HG03097 (cell line): ENCODE results near the gene MIB2.
A peak's percentile ranks its signal among the peaks of the same experiment; 100 is the strongest.
"Not testable (repeated sequence)": the region's sequence is repeated elsewhere in the genome, so short reads cannot be mapped to it uniquely, and the experiment has no call there.

Experiments used
- ATAC-seq: cut with Tn5 transposase; IDR thresholded peaks from one replicate; pipeline ENCODE4 v1.9.1; 2021; ENCODE audit not compliant: unreplicated experiment, low FRiP score

The MIB2 gene

DNA sequence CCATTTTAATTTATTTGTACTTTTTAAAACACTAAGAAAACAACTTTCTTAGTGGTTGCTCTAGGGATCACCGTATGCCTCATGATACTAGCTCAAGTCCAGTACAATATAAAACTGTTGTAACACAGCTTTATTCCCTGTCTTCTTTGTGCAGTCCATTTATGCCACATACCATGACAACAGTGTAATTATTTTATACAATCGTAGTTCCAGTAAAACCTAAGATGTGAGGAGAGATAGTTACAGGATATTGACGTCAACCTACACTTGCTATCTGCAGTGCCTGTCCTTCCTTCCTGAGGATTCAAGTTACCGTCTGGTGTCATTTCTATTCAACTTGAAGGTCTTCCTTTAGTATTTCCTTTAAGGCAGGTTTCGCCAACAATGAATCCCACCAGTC is 31.0 kb downstream of the MIB2 start:
- ATAC-seq = not testable (repeated sequence)

DNA sequence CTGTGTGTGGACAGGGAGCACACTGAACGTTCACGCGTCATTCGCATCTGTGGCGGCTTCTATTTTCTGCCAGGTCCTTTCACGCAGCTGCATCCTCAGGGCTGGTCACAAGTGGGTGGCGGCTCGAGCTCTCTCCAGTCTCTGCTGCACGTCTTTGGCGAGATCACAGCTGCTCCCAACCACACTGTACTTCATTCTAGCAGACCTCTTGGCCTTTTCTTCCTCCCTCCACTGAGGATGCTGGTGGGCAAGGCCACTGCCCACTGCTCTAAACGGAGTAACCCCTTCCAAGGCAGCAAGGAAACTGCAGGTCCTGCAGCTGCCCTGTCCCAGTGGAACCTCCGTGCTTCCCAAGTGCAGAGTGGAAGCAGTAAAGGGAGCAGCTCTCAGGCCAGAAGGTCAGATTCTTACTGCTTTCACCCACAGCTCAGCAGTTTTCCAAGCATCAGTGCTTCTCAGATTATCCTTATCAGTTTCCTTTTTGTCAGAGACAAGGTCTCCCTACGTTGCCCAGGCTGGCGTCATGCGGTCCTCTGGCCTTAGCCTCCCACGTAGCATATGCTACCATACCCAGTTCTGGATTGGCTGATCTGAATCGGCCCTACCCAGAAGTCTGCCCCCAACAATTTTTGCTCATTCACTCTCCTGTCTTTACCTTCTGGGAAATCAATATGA is 32.4 kb downstream of the MIB2 start:
- ATAC-seq = not testable (repeated sequence)

DNA sequence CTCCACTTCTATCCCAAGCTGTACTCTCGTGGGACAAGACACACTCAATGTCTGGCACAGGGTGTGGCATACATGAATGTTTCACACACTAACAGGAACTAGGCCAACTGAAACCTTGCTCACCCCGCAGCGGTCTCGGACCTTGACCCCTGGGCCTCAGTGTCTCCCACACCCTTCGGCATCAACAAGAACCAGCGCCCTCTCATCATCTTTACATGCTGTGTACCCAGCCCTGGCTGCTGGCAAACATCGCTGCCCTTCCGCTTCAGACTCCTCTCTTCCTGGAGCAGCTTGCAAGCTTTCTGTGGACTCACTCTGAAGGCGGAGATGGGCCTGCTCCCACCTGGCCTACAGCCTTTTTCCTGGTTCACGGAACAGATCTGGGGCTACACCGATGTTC is 33.0 kb downstream of the MIB2 start:
- ATAC-seq = not testable (repeated sequence)

GRCh38 chr1:1658583-1659549 is 43.6 kb downstream of the MIB2 start, which contains the start of gene CDK11B:
Gene CDK11B (minus strand): TSS chr1:1659004. CDS start chr1:1657485, 1,519 bp downstream.
- peak; percentile 93 for ATAC-seq

DNA sequence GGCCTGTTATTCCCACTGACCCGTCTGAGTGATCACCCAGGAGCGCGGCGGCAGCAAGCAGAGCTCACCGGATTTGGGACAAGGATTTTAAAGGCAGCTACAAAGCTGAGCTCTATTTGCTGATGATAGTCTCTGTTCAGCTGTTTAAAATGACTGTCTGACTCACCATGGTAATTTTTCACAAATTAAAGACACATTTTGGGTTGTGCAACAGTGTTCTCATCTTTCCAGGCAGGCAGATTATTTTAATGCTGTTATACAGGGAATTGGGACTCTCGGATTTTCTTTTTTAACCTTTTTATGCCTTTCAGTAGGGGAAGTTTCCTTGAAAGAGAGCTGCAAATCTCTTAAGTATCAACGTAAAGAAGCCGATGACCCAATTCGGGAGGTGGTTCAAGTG is 47.1 kb downstream of the MIB2 start:
- not testable (repeated sequence) for ATAC-seq

DNA sequence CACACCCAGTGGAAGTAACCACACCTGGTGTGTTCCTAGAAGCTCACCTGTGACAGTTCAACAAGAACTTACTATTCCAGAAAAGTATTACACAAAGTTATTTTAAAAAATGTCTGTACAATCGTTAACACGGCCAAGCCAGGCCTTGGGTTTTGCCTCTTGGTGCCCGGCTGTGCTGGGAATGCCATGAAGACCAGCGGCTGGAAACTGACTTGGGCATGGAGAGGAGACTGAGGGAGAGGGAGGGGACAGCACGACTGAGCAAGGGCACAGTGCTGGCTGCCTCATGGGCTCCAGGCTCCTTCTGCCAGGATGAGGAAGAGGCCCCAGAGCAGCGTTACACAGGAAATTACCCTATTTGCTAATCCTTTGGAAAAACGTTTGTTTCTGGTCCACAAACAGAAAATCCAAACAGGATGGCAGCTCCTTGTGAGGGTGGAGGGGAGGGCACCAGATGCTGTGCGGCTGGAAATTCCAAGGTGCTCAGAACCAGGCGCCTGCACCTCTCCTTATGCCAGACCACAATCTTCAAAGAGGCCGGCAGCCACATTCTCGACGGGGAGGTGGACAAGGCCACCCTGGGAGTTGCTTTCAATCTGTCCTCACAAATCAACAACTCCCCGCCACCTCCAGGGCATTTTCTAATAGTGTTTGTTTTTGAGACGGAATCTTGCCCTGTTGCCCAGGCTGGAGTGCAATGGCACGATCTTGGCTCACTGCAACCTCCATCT is 47.7 kb downstream of the MIB2 start:
- not testable (repeated sequence) for ATAC-seq

- ATAC-seq = not testable (repeated sequence)
Measured at GRCh38 chr1:1664318-1664717, 49.0 kb downstream of the MIB2 start.

- no peak for ATAC-seq
Measured at GRCh38 chr1:1664941-1665814, 49.9 kb downstream of the MIB2 start.

DNA sequence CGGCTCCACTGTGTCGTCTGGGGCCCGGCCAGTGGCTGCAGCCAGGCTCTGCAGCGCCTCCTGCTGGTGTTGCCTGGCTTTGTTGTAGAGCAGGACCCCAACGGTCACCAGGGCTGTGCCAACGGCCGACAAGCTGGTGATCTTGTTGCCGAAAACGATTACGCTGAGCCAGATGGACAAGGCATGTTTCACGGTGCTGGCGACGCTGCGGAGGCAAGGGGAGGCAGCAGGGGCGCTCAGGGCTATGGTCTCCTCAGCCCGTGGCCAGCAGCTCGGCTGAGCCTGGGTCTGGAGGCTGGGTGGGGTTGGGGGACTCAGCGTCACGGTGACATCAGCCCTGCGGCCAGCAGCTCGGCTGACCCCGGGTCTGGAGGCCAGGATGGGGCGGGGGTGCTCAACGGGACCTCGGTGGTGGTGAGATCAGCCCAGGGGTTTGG is 50.5 kb downstream of the MIB2 start:
- ATAC-seq = no peak

- no peak for ATAC-seq
Measured at GRCh38 chr1:1666526-1666925, 51.2 kb downstream of the MIB2 start.

DNA sequence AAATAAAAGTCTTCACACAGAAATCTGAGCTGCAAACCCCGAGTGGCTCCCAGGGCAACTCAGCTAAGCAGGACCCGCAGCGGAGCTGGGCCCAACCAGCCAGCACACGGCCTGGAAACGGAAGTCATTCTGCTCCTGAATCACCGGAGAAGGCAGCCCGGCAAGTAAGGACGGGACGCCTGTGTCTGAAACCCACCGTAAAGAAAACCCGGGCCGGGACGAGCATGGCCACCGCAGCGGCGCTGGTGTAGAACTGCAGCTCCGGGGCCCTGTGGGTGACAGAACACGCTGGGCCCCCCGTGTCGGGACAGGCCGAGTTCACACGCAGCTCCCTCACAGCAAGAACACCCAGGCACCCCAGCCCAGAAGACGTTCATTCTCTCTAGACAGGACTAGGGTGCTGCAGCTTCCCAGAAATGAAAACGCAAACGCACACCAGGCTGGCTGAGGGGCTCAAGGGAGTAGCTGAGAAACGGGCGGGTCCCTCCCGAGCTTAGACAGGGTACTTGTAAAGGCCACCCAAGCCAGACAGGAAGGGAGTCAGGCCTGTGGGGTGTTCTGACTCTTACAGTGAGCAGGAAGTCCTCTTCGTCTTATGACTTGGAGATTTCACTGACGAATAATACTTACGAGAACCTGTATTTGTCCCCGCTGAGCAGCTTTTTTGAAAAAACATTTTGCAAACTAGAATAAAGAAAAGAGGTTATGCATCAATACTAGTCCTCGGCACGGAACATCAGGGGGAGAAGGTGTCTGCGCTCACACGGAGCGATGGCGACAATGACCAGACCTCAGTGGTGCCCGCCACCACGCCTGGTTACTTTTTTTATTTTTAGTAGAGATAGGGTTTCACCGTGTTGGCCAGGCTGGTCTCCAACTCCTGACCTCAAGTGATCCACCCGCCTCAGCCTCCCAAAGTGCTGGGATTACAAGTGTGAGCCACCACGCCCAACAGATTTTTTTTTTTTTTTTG is 54.5 kb downstream of the MIB2 start:
- no peak for ATAC-seq

DNA sequence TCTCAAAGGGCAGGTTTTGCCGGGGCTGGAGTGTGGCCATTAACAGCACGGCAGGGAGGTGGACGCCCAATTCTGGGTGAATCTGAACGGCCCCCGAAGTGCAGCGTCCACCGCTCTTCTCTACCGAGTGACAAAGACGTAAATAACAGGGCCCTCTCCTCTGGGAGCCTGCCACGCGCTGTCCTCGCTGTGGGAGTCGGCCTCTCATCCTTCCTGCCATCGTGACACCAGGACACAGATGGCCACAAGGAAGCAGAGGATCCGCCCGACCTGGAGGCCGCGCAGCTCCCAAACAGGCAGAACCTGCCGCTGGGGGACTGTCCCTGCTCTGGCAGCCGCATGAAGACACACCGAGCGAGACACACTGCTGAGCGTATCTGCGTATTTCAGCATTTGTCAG is 55.6 kb downstream of the MIB2 start:
- ATAC-seq = no peak

GRCh38 chr1:1671365-1672119 is 56.2 kb downstream of the MIB2 start:
- ATAC-seq = no peak

GRCh38 chr1:1672181-1672965 is 57.1 kb downstream of the MIB2 start:
- no peak for ATAC-seq

GRCh38 chr1:1674806-1675205 is 59.5 kb downstream of the MIB2 start:
- ATAC-seq = not testable (repeated sequence)

GRCh38 chr1:1675218-1675617 is 59.9 kb downstream of the MIB2 start:
- ATAC-seq = not testable (repeated sequence)

GRCh38 chr1:1676087-1676486 is 60.8 kb downstream of the MIB2 start:
- ATAC-seq = not testable (repeated sequence)
